ENCODE results near the gene FAM120B.

- TF ChIP-seq POLR2AphosphoS5 (IDR thresholded peaks at IDR 0.05) (no peak), CTCF (IDR thresholded peaks at IDR 0.05) (no peak), POLR2A (IDR thresholded peaks at IDR 0.05) (no peak)
Observed at GRCh38 chr6:170416303-170416702, 109.7 kb downstream of the FAM120B start.

All from breast epithelium (tissue), 3 donors.